HepG2 (cell line): Measurements from ENCODE around the gene ZNF225. TPM values are rescaled to one million over a fixed set of nuclear protein-coding genes. Genes with fewer than 3 reads are reported as not detected.

ENCODE experiments used
- MBNL3 ChIP-seq: fragments of 250-450 bp; sonication (Bioruptor Pico); conservative IDR thresholded peaks from 2 replicates; pipeline ENCODE4 v1.8.0; 2022; ENCODE audit warnings: mild to moderate bottlenecking, inconsistent platforms
- MXD4 ChIP-seq: IDR thresholded peaks from 2 replicates; pipeline ENCODE4 v1.6.1; 2016; ENCODE audit warnings: mild to moderate bottlenecking, missing biosample characterization, missing genetic modification reagents
- PAX8 ChIP-seq: sonication (generic); formaldehyde crosslinking; IDR thresholded peaks from 2 replicates; pipeline ENCODE4 v1.8.0; 2022; ENCODE audit warnings: mild to moderate bottlenecking, missing genetic modification reagents, borderline replicate concordance
- POLR2AphosphoS2 ChIP-seq: IDR thresholded peaks from 2 replicates; pipeline ENCODE4 v1.6.1; 2011; ENCODE audit warnings: low read depth, low read length, improper control_type of control experiment
- RBAK ChIP-seq: sonication (generic); formaldehyde crosslinking; IDR thresholded peaks from 2 replicates; pipeline ENCODE4 v1.5.1; 2020; ENCODE audit warnings: mild to moderate bottlenecking, missing genetic modification reagents
- RBFOX2 ChIP-seq: fragments of 200-400 bp; formaldehyde crosslinking; IDR thresholded peaks from 2 replicates; pipeline ENCODE4 v1.6.1; 2017; ENCODE audit warnings: low read depth, mild to moderate bottlenecking, low read length
- SYNCRIP ChIP-seq: fragments of 200-400 bp; formaldehyde crosslinking; IDR thresholded peaks from 2 replicates; pipeline ENCODE4 v1.6.1; 2018; ENCODE audit warnings: mild to moderate bottlenecking, low read depth, low read length; ENCODE audit not compliant: insufficient read depth
- TMF1 ChIP-seq: sonication (generic); formaldehyde crosslinking; IDR thresholded peaks from 2 replicates; pipeline ENCODE4 v1.8.1; 2022; ENCODE audit warnings: low read depth, missing genetic modification reagents
- YEATS2 ChIP-seq: sonication (generic); formaldehyde crosslinking; IDR thresholded peaks from 2 replicates; pipeline ENCODE4 v1.4.0; 2020; ENCODE audit warnings: missing genetic modification reagents, borderline replicate concordance
- ZKSCAN8 ChIP-seq: IDR thresholded peaks from 2 replicates; pipeline ENCODE4 v1.6.1; 2016; ENCODE audit warnings: borderline replicate concordance, missing genetic modification reagents, missing compliant biosample characterization
- ZNF282 ChIP-seq: fragments of 450-650 bp; IDR thresholded peaks from 2 replicates; pipeline ENCODE4 v1.6.1; 2018; ENCODE audit not compliant: partially characterized antibody
- ZNF792 ChIP-seq: IDR thresholded peaks from 2 replicates; pipeline ENCODE4 v1.6.1; 2016
- ZNF878 ChIP-seq: sonication (generic); formaldehyde crosslinking; IDR thresholded peaks from 2 replicates; pipeline ENCODE4 v1.8.1; 2023; ENCODE audit warnings: mild to moderate bottlenecking, missing genetic modification reagents, moderate library complexity
- ZSCAN30 ChIP-seq: sonication (generic); formaldehyde crosslinking; IDR thresholded peaks from 2 replicates; pipeline ENCODE4 v1.5.0; 2020; ENCODE audit warnings: mild to moderate bottlenecking, missing genetic modification reagents
- polyA plus RNA-seq, 8 experiments: library from polyadenylated mRNA; depleted of rRNA in 3 of 8; stranded (reverse) in 7 of 8; unstranded in 1 of 8; fragments of >200 nt; fragmentation: Illumina TruSeq in 4 of 8; extraction: Trizol in 4 of 8; gene quantifications; 2 replicates each; pipeline versions ENCODE4 v1.2.1 to v1.2.3, GENCODE V29; 2011 to 2016; ENCODE audit warnings: low read depth in 4 of 8, missing spikeins in 1 of 8, mixed read lengths in 1 of 8; ENCODE audit not compliant: insufficient read depth in 1 of 8
- total RNA-seq, 5 experiments: library from RNA; depleted of rRNA; stranded (reverse); fragments of >200 nt; fragmentation: Illumina TruSeq; extraction: Trizol; gene quantifications; 2 replicates each; pipeline ENCODE4 v1.2.3, GENCODE V29; 2016; ENCODE audit warnings: low read depth in 1 of 5
- TF ChIP-seq, protein P1 (sequence below): IDR thresholded peaks from 2 replicates; pipeline ENCODE4 v1.6.1; 2016; ENCODE audit warnings: low read depth, borderline replicate concordance
- TF ChIP-seq, protein P2 (sequence below): sonication (generic); formaldehyde crosslinking; IDR thresholded peaks from 2 replicates; pipeline ENCODE4 v1.4.0; 2020; ENCODE audit warnings: mild to moderate bottlenecking, missing genetic modification reagents
- TF ChIP-seq, protein P3 (sequence below): sonication (generic); formaldehyde crosslinking; IDR thresholded peaks from 2 replicates; pipeline ENCODE4 v1.4.0; 2020; ENCODE audit warnings: missing genetic modification reagents
- TF ChIP-seq, protein P4 (sequence below): sonication (generic); formaldehyde crosslinking; IDR thresholded peaks from 2 replicates; pipeline ENCODE4 v1.5.0; 2020; ENCODE audit warnings: mild to moderate bottlenecking, missing genetic modification reagents
- TF ChIP-seq, protein P5 (sequence below): sonication (generic); formaldehyde crosslinking; IDR thresholded peaks from 2 replicates; pipeline ENCODE4 v1.5.0; 2020; ENCODE audit warnings: missing genetic modification reagents, mild to moderate bottlenecking, borderline replicate concordance
- TF ChIP-seq, protein P6 (sequence below): sonication (generic); formaldehyde crosslinking; IDR thresholded peaks from 2 replicates; pipeline ENCODE4 v1.5.1; 2020; ENCODE audit warnings: mild to moderate bottlenecking, missing genetic modification reagents, moderate library complexity

The ZNF225 gene
- total and polyA plus RNA-seq, 2 of the 13 experiments (the other 11 are each of a cell fraction or from before 2014, with no cell fraction given): 0.87 to 3.3 TPM

DNA sequence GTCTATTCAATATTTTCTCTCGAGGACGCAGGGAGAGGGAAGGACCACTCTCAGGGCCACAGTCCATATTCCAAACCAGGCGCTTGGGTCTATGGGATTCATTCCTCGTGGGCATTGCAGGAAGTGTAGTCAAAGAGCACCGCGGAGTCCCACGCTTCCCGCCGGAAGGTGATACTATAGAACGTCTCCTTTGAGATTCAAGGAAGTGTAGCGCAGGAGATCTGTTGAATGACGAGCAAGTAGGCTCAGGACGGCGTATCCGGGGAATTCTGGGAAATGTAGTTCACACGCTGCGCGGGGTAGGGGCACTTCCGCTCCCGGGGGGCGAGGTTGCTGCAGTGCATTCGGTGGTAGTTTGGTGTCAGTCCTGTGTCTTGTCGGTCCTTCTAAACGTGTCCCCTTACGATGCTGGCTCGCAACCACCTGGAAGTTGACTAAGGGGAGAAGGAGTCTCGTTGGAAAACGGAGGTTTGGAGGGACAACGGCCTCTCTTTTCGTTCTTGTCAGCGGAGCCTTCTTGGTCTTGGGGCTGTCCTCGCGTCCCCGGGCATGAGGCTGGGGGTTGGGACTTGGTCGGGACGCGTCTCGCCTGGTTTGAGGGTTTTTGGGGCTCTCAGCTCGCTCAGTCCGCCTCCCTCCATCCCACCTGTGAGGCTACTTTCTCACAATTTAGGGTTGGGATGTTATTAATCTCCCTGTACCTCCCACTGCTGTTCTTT lies 41.2 kb upstream of the ZNF225 start, which contains the start of gene ZNF284 (continued):
- TF ChIP-seq, protein P1, sequence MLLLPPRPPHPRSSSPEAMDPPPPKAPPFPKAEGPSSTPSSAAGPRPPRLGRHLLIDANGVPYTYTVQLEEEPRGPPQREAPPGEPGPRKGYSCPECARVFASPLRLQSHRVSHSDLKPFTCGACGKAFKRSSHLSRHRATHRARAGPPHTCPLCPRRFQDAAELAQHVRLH: no peak
- TF ChIP-seq, protein P2, sequence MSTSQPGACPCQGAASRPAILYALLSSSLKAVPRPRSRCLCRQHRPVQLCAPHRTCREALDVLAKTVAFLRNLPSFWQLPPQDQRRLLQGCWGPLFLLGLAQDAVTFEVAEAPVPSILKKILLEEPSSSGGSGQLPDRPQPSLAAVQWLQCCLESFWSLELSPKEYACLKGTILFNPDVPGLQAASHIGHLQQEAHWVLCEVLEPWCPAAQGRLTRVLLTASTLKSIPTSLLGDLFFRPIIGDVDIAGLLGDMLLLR (CRISPR knock-in tag): no peak
- TF ChIP-seq SYNCRIP: no peak
- TF ChIP-seq ZNF878 (CRISPR knock-in tag): no peak
- TF ChIP-seq MXD4 (CRISPR knock-in tag): peak; percentile 66; the same call in 1 of the 2 replicates
- peak; percentile 63; the same call in 1 of the 2 replicates for TF ChIP-seq ZNF792 (CRISPR knock-in tag)
- TF ChIP-seq, protein P3, sequence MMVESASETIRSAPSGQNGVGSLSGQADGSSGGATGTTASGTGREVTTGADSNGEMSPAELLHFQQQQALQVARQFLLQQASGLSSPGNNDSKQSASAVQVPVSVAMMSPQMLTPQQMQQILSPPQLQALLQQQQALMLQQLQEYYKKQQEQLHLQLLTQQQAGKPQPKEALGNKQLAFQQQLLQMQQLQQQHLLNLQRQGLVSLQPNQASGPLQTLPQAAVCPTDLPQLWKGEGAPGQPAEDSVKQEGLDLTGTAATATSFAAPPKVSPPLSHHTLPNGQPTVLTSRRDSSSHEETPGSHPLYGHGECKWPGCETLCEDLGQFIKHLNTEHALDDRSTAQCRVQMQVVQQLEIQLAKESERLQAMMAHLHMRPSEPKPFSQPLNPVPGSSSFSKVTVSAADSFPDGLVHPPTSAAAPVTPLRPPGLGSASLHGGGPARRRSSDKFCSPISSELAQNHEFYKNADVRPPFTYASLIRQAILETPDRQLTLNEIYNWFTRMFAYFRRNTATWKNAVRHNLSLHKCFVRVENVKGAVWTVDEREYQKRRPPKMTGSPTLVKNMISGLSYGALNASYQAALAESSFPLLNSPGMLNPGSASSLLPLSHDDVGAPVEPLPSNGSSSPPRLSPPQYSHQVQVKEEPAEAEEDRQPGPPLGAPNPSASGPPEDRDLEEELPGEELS: 0 out of 2 replicates have a peak, but pooled peaks have one; percentile 34
- TF ChIP-seq, protein P4, sequence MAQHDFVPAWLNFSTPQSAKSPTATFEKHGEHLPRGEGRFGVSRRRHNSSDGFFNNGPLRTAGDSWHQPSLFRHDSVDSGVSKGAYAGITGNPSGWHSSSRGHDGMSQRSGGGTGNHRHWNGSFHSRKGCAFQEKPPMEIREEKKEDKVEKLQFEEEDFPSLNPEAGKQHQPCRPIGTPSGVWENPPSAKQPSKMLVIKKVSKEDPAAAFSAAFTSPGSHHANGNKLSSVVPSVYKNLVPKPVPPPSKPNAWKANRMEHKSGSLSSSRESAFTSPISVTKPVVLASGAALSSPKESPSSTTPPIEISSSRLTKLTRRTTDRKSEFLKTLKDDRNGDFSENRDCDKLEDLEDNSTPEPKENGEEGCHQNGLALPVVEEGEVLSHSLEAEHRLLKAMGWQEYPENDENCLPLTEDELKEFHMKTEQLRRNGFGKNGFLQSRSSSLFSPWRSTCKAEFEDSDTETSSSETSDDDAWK (CRISPR knock-in tag): no peak
- TF ChIP-seq ZKSCAN8: no peak
- peak; percentile 78 for TF ChIP-seq YEATS2 (CRISPR knock-in tag)
- TF ChIP-seq, protein P5, sequence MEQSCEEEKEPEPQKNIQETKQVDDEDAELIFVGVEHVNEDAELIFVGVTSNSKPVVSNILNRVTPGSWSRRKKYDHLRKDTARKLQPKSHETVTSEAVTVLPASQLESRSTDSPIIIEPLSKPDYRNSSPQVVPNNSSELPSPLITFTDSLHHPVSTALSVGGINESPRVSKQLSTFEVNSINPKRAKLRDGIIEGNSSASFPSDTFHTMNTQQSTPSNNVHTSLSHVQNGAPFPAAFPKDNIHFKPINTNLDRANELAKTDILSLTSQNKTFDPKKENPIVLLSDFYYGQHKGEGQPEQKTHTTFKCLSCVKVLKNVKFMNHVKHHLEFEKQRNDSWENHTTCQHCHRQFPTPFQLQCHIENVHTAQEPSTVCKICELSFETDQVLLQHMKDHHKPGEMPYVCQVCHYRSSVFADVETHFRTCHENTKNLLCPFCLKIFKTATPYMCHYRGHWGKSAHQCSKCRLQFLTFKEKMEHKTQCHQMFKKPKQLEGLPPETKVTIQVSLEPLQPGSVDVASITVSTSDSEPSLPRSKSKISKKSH (CRISPR knock-in tag): no peak
- no peak for TF ChIP-seq PAX8 (CRISPR knock-in tag)
- no peak for TF ChIP-seq ZSCAN30 (CRISPR knock-in tag)
- TF ChIP-seq ZNF282: no peak
- TF ChIP-seq, protein P6, sequence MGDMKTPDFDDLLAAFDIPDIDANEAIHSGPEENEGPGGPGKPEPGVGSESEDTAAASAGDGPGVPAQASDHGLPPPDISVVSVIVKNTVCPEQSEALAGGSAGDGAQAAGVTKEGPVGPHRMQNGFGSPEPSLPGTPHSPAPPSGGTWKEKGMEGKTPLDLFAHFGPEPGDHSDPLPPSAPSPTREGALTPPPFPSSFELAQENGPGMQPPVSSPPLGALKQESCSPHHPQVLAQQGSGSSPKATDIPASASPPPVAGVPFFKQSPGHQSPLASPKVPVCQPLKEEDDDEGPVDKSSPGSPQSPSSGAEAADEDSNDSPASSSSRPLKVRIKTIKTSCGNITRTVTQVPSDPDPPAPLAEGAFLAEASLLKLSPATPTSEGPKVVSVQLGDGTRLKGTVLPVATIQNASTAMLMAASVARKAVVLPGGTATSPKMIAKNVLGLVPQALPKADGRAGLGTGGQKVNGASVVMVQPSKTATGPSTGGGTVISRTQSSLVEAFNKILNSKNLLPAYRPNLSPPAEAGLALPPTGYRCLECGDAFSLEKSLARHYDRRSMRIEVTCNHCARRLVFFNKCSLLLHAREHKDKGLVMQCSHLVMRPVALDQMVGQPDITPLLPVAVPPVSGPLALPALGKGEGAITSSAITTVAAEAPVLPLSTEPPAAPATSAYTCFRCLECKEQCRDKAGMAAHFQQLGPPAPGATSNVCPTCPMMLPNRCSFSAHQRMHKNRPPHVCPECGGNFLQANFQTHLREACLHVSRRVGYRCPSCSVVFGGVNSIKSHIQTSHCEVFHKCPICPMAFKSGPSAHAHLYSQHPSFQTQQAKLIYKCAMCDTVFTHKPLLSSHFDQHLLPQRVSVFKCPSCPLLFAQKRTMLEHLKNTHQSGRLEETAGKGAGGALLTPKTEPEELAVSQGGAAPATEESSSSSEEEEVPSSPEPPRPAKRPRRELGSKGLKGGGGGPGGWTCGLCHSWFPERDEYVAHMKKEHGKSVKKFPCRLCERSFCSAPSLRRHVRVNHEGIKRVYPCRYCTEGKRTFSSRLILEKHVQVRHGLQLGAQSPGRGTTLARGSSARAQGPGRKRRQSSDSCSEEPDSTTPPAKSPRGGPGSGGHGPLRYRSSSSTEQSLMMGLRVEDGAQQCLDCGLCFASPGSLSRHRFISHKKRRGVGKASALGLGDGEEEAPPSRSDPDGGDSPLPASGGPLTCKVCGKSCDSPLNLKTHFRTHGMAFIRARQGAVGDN: peak; percentile 78
- TF ChIP-seq TMF1 (CRISPR knock-in tag): no peak
- TF ChIP-seq MBNL3 (CRISPR knock-in tag): no peak
- TF ChIP-seq POLR2AphosphoS2: no peak
- 0 out of 2 replicates have a peak, but pooled peaks have one; percentile 30 for TF ChIP-seq RBFOX2
- no peak for TF ChIP-seq RBAK
